HCT116 (cell line): Measurements from ENCODE around the gene RAB33B. TPM values are rescaled to one million over a fixed set of nuclear protein-coding genes. Genes with fewer than 3 reads are reported as not detected.

Experiments used
- ATAC-seq: fragments of 200-7000 bp; cut with Tn5 transposase; 2 replicates; pipeline ENCODE4 v1.9.1; 2020; ENCODE audit warnings: mild to moderate bottlenecking, moderate library complexity
- BruUV-seq: library from RNA; stranded (reverse); fragments of 400-500 nt; replicated peaks from 2 replicates; lab custom pipeline; 2021; lab: Mats Ljungman, UMichigan
- CTCF ChIA-PET: fragments of 300-600 bp; sonication (Branson Sonifier 250); formaldehyde crosslinking; loops from one replicate; lab custom pipeline; 2021; ENCODE audit warnings: antibody characterized with exemption; lab: Charles Lee
- POLR2A ChIA-PET: fragments of 300-600, 350-600 bp; sonication (Branson Sonifier 250); formaldehyde crosslinking; loops from one replicate; lab custom pipeline; 2021; ENCODE audit warnings: antibody characterized with exemption; lab: Charles Lee
- RAD21 ChIA-PET, 2 experiments: fragments of 300-600 bp; sonication (Branson Sonifier 250); formaldehyde crosslinking; loops; one replicate each; lab custom pipeline; 2023; ENCODE audit warnings: low total read pairs in 2 of 2; ENCODE audit not compliant: uncharacterized antibody in 2 of 2, unreplicated experiment in 2 of 2, low non-redundant PET in 1 of 2; lab: Charles Lee
- DNase-seq: peaks from one replicate; pipeline ENCODE4 v3.0.0-alpha.2; 2010; ENCODE audit warnings: low read depth, low spot score
- H2AFZ ChIP-seq: fragments of 200-600 bp; shearing (Covaris generic), sonication (generic); 2 replicates; pipeline ENCODE4 v1.6.1; 2017; ENCODE audit warnings: low read depth, mixed run types, mixed read lengths, antibody characterized with exemption, low read length; ENCODE audit not compliant: poor library complexity, severe bottlenecking
- H3K27ac ChIP-seq: 2 replicates; pipeline ENCODE4 v1.5.1; 2012; ENCODE audit warnings: low read depth, low read length
- H3K27me3 ChIP-seq: fragments of 200-600 bp; sonication (generic); 2 replicates; pipeline ENCODE4 v1.6.1; 2016; ENCODE audit warnings: mixed run types, low read length, mixed read lengths; ENCODE audit not compliant: insufficient read depth
- H3K36me3 ChIP-seq, 2 experiments: fragments of 200-500 bp in 1 of 2; fragments of 200-600 bp in 1 of 2; sonication (Bioruptor generic) in 1 of 2; sonication (generic) in 1 of 2; 2 replicates each; pipeline versions ENCODE4 v1.5.1 to v1.6.1; 2014 to 2016; ENCODE audit warnings: low read length in 2 of 2, inconsistent platforms in 1 of 2, mixed read lengths in 1 of 2, mixed run types in 1 of 2; ENCODE audit not compliant: insufficient read depth in 2 of 2, control insufficient read depth in 1 of 2
- H3K4me1 ChIP-seq, 2 experiments: fragments of 200-600 bp in 1 of 2; sonication (generic) in 1 of 2; 2 replicates each; pipeline versions ENCODE4 v1.5.1 to v1.6.1; 2012 to 2017; ENCODE audit warnings: low read length in 2 of 2, inconsistent platforms in 1 of 2, mild to moderate bottlenecking in 1 of 2, mixed read lengths in 1 of 2, mixed run types in 1 of 2, moderate library complexity in 1 of 2; ENCODE audit not compliant: insufficient read depth in 2 of 2, control insufficient read depth in 1 of 2
- H3K4me2 ChIP-seq: fragments of 200-600 bp; sonication (generic); 2 replicates; pipeline ENCODE4 v1.6.1; 2017; ENCODE audit warnings: mixed run types, low read length, mixed read lengths
- H3K4me3 ChIP-seq, 2 experiments: fragments of 200-600 bp in 1 of 2; sonication (generic) in 1 of 2; replicated peaks in 1 of 2; 2 replicates each; pipeline ENCODE4 v1.5.1; 2011 to 2016; ENCODE audit warnings: low read length in 2 of 2, control low read depth in 1 of 2, low read depth in 1 of 2, mild to moderate bottlenecking in 1 of 2, mixed read lengths in 1 of 2, mixed run types in 1 of 2
- H3K79me2 ChIP-seq: fragments of 200-600 bp; sonication (generic); 2 replicates; pipeline ENCODE4 v1.6.1; 2017; ENCODE audit warnings: mild to moderate bottlenecking, mixed run types, low read length, moderate library complexity, mixed read lengths; ENCODE audit not compliant: insufficient read depth
- H3K9ac ChIP-seq: fragments of 200-600 bp; sonication (generic); 2 replicates; pipeline ENCODE4 v1.6.1; 2016; ENCODE audit warnings: low read length, mixed read lengths
- H3K9me2 ChIP-seq: fragments of 200-600 bp; sonication (generic), shearing (Covaris generic); 2 replicates; pipeline ENCODE4 v1.6.1; 2017; ENCODE audit warnings: mixed run types, mild to moderate bottlenecking, moderate library complexity; ENCODE audit not compliant: insufficient read depth
- H3K9me3 ChIP-seq, 2 experiments: fragments of 200-500 bp in 1 of 2; fragments of 200-600 bp in 1 of 2; sonication (Bioruptor generic) in 1 of 2; sonication (generic) in 1 of 2; 2 replicates each; pipeline ENCODE4 v1.6.1; 2014 to 2017; ENCODE audit warnings: low read length in 2 of 2, mixed read lengths in 2 of 2, inconsistent platforms in 1 of 2, low read depth in 1 of 2, mild to moderate bottlenecking in 1 of 2, mixed run types in 1 of 2, moderate library complexity in 1 of 2; ENCODE audit not compliant: control insufficient read depth in 1 of 2, insufficient read depth in 1 of 2
- H4K20me1 ChIP-seq: fragments of 200-600 bp; sonication (generic), shearing (Covaris generic); 2 replicates; pipeline ENCODE4 v1.6.1; 2017; ENCODE audit warnings: mixed run types, mild to moderate bottlenecking, moderate library complexity; ENCODE audit not compliant: insufficient read depth
- CBX3 ChIP-seq: IDR thresholded peaks from 2 replicates; pipeline ENCODE4 v1.6.1; 2012; ENCODE audit warnings: low read depth
- EGR1 ChIP-seq: IDR thresholded peaks from 2 replicates; pipeline ENCODE4 v1.6.1; 2012; ENCODE audit warnings: low read depth
- ELF1 ChIP-seq: IDR thresholded peaks from 2 replicates; pipeline ENCODE4 v1.6.1; 2012; ENCODE audit warnings: low read depth, borderline replicate concordance
- JUND ChIP-seq: IDR thresholded peaks from 2 replicates; pipeline ENCODE4 v1.6.1; 2012
- POLR2A ChIP-seq: IDR thresholded peaks from 2 replicates; pipeline ENCODE4 v1.7.0; 2011; ENCODE audit warnings: borderline replicate concordance; ENCODE audit not compliant: insufficient read depth, insufficient read length; ENCODE audit errors: extremely low read depth
- RAD21 ChIP-seq: IDR thresholded peaks from 2 replicates; pipeline ENCODE4 v1.6.1; 2012; ENCODE audit warnings: low read depth, mild to moderate bottlenecking
- SRF ChIP-seq: IDR thresholded peaks from 2 replicates; pipeline ENCODE4 v1.6.1; 2012; ENCODE audit warnings: low read depth
- YY1 ChIP-seq: IDR thresholded peaks from 2 replicates; pipeline ENCODE4 v1.6.1; 2011; ENCODE audit warnings: low read length, low read depth, moderate library complexity, mild to moderate bottlenecking; ENCODE audit not compliant: insufficient replicate concordance; ENCODE audit errors: extremely low read depth
- ZNF274 ChIP-seq: fragments of 200-500 bp; sonication (Bioruptor generic); IDR thresholded peaks from 2 replicates; pipeline ENCODE4 v1.6.1; 2014; ENCODE audit warnings: mild to moderate bottlenecking, low read depth, low read length, inconsistent platforms
- intact Hi-C: fragments of 100-400 bp; cut with micrococcal nuclease; formaldehyde crosslinking; loops from 2 replicates; pipeline ENCODE4 v1.10.0; 2022
- total RNA-seq: library from RNA; stranded (reverse); gene quantifications from one replicate; pipeline ENCODE4 v1.2.1, GENCODE V29; 2021; ENCODE audit not compliant: unreplicated experiment
- TF ChIP-seq, protein P1 (sequence below): IDR thresholded peaks from 2 replicates; pipeline ENCODE4 v1.6.1; 2012; ENCODE audit warnings: low read depth

Gene RAB33B
- total RNA-seq, 1 experiment from 2014 or later: 5.4 TPM

GRCh38 chr4:139501527-139501926 is 47.6 kb downstream of the RAB33B start (continued):
- TF ChIP-seq ELF1: no peak
- TF ChIP-seq, all 23 proteins: peak for 0

DNA sequence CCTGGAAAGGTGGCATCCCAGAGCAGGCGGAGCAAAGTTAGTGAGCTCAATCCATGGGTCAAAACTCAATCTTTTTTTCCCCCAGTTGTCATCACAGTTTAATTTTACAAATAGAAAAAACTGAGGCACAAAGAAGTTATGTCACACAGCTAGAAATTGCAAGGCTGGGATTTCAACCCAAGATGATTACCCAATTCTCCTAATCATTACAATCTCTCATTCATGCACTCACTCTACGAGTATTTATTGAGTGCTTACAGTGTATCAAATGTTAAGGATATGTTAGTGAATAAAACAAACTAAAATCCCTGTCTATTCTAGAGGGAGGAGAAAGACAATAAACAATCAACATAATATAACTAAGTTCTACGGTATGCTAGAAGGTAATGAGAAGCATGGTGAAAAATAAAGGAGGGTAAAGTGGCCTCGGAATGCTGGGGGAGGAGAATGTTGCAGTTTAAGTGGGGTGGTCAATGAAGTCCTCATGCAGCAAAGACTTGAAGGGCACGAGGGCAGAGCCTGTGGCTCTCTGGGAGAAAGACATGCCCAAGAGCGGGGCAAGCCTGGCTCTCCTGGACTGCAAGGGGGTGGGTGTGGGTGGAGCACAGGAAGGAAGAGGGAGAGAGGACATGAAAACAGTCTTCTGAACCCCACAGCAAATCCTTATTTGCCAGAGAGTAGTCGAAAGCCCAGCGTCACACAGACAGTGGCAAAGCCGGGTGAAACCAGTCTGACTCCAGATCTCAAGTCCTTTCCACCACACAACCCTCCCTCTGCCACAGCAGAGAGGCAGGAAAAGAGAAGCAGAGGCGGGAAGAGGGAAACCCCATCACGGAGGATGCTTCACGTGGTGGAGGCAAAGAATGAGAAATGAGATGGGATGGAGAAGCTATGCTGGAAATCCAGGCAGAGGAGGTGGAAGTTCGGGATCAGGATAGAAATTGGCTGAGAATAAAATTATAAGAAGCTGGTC is 48.3 kb downstream of the RAB33B start:
- Histone ChIP-seq H3K9ac (no peak overlapping the region), H3K4me2 (no peak overlapping the region), H4K20me1 (no peaks in the 10 kb centered on the region), H3K27me3 (no peaks in the 10 kb centered on the region), H3K79me2 (no peaks in the 10 kb centered on the region), H3K9me2 (no peaks in the 10 kb centered on the region), H3K27ac (no peak overlapping the region), H3K36me3 (no peaks in the 10 kb centered on the region), H3K4me3 (no peak overlapping the region), H3K9me3 (no peaks in the 10 kb centered on the region), H3K4me1 (no peaks in the 10 kb centered on the region), H2AFZ (no peak overlapping the region)
- no peak for TF ChIP-seq SRF
- TF ChIP-seq YY1: no peak
- TF ChIP-seq CBX3: no peak
- TF ChIP-seq ZNF274: no peak
- TF ChIP-seq, protein P1, sequence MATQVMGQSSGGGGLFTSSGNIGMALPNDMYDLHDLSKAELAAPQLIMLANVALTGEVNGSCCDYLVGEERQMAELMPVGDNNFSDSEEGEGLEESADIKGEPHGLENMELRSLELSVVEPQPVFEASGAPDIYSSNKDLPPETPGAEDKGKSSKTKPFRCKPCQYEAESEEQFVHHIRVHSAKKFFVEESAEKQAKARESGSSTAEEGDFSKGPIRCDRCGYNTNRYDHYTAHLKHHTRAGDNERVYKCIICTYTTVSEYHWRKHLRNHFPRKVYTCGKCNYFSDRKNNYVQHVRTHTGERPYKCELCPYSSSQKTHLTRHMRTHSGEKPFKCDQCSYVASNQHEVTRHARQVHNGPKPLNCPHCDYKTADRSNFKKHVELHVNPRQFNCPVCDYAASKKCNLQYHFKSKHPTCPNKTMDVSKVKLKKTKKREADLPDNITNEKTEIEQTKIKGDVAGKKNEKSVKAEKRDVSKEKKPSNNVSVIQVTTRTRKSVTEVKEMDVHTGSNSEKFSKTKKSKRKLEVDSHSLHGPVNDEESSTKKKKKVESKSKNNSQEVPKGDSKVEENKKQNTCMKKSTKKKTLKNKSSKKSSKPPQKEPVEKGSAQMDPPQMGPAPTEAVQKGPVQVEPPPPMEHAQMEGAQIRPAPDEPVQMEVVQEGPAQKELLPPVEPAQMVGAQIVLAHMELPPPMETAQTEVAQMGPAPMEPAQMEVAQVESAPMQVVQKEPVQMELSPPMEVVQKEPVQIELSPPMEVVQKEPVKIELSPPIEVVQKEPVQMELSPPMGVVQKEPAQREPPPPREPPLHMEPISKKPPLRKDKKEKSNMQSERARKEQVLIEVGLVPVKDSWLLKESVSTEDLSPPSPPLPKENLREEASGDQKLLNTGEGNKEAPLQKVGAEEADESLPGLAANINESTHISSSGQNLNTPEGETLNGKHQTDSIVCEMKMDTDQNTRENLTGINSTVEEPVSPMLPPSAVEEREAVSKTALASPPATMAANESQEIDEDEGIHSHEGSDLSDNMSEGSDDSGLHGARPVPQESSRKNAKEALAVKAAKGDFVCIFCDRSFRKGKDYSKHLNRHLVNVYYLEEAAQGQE: no peak
- no peak for TF ChIP-seq EGR1
- no peak for TF ChIP-seq POLR2A
- no peak for TF ChIP-seq RAD21
- no peak for TF ChIP-seq JUND
- ChIA-PET POLR2A (no interaction called here), CTCF (interaction anchor here (1.2 kb wide), 1 partner anchor 472 kb away, joined by 5 read pairs; no protein-coding TSS in a partner anchor), RAD21 (interaction anchor here in 1 of 2 experiments (0.6 kb wide), 1 partner anchor 10 kb away, joined by 3 read pairs; no protein-coding TSS in a partner anchor)
- no peak for DNase-seq
- intact Hi-C loops: no loop called here
- no TSS peak for BruUV-seq
- ATAC-seq: no peak
